ENCODE data around the gene HCFC1R1. TPM values are rescaled to one million over a fixed set of nuclear protein-coding genes. Genes with fewer than 3 reads are reported as not detected.

HCFC1R1 gene
- total and polyA plus RNA-seq, 2 experiments from 2014 or later: 35.7 to 158 TPM

DNA sequence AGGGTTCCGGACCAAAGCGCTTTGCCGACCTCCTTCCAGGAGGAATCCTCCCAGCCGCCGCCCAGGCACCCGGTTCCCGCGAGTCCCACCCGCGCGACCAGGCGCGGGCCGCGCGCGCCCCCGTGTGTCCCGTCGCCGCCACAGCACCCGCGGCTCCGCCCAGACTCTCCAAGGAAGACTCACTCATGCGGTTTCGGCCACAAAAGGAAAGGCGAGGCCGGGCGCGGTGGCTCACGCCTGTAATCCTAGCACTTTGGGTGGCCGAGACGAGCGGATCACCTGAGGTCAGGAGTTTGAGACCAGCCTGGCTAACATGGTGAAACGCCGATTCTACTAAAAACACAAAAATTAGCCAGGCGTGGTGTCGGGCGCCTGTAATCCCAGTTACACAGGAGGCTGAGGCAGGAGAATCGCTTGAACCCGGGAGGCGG, 40.0 kb downstream of the HCFC1R1 start:
- 12% methylated on average over 42 of the region's 42 CpGs for WGBS (ENCODE audit: low lambda C conversion rate, missing lambda C conversion rate)

DNA sequence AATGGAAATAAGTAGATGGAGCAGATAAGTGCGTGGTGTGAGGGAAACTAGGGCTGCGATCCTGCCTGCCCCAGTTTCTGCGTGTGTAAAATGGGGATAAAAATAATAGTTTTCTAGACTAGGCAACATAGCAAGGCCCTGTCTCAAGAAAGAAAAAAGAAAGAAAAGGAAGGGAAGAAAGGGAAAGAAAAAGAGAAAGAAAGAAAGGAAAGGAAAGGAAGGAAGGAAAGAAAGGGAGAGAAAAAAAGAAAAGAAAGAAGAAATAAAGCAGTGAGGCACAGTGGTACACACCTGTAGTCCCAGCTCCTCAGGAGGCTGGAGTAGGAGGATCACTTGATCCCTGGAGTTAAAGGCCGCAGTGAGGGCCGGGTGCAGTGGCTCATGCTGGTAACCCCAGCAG, 41.3 kb downstream of the HCFC1R1 start:
- Histone ChIP-seq H3K79me2 (peaks cover 5% of the 10 kb centered on the region), H3K4me3 (no peak overlapping the region), H2AFZ (no peak overlapping the region), H3K9me2 (replicated peaks; ENCODE audit: insufficient read depth) (no peaks in the 10 kb centered on the region), H4K20me1 (ENCODE audit: insufficient read depth, poor library complexity, severe bottlenecking) (no peaks in the 10 kb centered on the region), H3K27ac (no peak overlapping the region), H3K4me1 (ENCODE audit: insufficient read depth) (peaks cover 9% of the 10 kb centered on the region), H3K27me3 (no peaks in the 10 kb centered on the region), H3K4me2 (no peak overlapping the region), H3K36me3 (replicated peaks; ENCODE audit: insufficient read depth, low read depth) (no peaks in the 10 kb centered on the region), H3K9me3 (ENCODE audit: low read depth) (no peaks in the 10 kb centered on the region)
- 75% methylated on average over 5 of the region's 5 CpGs for WGBS (ENCODE audit: low lambda C conversion rate, missing lambda C conversion rate)
- TF ChIP-seq EZH2 (IDR thresholded peaks at IDR 0.05; ENCODE audit: borderline replicate concordance): no peak
- no peak for TF ChIP-seq CTCF (IDR thresholded peaks at IDR 0.05; ENCODE audit: poor library complexity)
- no peak for TF ChIP-seq EZH2phosphoT487 (IDR thresholded peaks at IDR 0.05; ENCODE audit: low read depth, severe bottlenecking, unreplicated experiment)
- no peak for DNase-seq (ENCODE audit: low spot score)

More for the DNA sequence above, 40.0 kb downstream of the HCFC1R1 start:
- Histone ChIP-seq H3K4me1 (ENCODE audit: insufficient read depth) (peaks cover 15% of the 10 kb centered on the region), H4K20me1 (ENCODE audit: insufficient read depth, poor library complexity, severe bottlenecking) (no peaks in the 10 kb centered on the region), H2AFZ (peak overlapping the region; percentile 46), H3K27me3 (no peaks in the 10 kb centered on the region), H3K36me3 (replicated peaks; ENCODE audit: insufficient read depth, low read depth) (no peaks in the 10 kb centered on the region), H3K4me3 (no peak overlapping the region), H3K9me3 (ENCODE audit: low read depth) (no peaks in the 10 kb centered on the region), H3K79me2 (peaks cover 5% of the 10 kb centered on the region), H3K9me2 (replicated peaks; ENCODE audit: insufficient read depth) (no peaks in the 10 kb centered on the region), H3K27ac (no peak overlapping the region), H3K4me2 (peak overlapping the region; percentile 82)
- no peak for TF ChIP-seq EZH2 (IDR thresholded peaks at IDR 0.05; ENCODE audit: borderline replicate concordance)
- TF ChIP-seq CTCF (IDR thresholded peaks at IDR 0.05; ENCODE audit: poor library complexity): peak; percentile 86
- peak; percentile 86 for DNase-seq (ENCODE audit: low spot score)

DNA sequence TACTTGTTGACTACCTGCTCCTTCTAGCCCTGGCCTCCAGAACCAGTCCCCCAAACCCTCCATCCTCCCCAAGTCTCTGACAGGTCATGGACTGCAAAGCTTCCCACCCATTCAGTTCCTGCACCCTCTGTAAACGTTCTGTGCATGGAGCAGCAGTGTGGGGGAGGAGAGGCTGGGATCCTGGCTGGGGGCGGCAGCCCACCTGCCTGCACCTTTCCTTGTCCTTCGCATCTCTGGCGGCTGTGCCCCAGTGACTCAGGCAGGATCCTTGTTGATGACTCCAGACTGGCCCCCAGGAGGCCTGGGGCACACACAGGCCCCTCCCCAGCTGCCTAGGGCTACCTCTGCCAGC, 41.9 kb downstream of the HCFC1R1 start:
- no peak overlapping the region for H2AFZ ChIP-seq
- peaks cover 9% of the 10 kb centered on the region for H3K4me1 ChIP-seq (ENCODE audit: insufficient read depth)
- no peaks in the 10 kb centered on the region for H3K9me2 ChIP-seq (replicated peaks; ENCODE audit: insufficient read depth)
- no peaks in the 10 kb centered on the region for H3K36me3 ChIP-seq (replicated peaks; ENCODE audit: insufficient read depth, low read depth)
- H4K20me1 ChIP-seq (ENCODE audit: insufficient read depth, poor library complexity, severe bottlenecking): no peaks in the 10 kb centered on the region
- 48% methylated on average over 4 of the region's 4 CpGs for WGBS (ENCODE audit: low lambda C conversion rate, missing lambda C conversion rate)
- H3K4me2 ChIP-seq: no peak overlapping the region
- H3K79me2 ChIP-seq: peaks cover 5% of the 10 kb centered on the region
- no peak overlapping the region for H3K4me3 ChIP-seq
- H3K27ac ChIP-seq: peak overlapping the region; percentile 93
- DNase-seq (ENCODE audit: low spot score): no peak
- H3K27me3 ChIP-seq: no peaks in the 10 kb centered on the region
- H3K9me3 ChIP-seq (ENCODE audit: low read depth): no peaks in the 10 kb centered on the region
- TF ChIP-seq EZH2 (IDR thresholded peaks at IDR 0.05; ENCODE audit: borderline replicate concordance) (no peak), EZH2phosphoT487 (IDR thresholded peaks at IDR 0.05; ENCODE audit: low read depth, severe bottlenecking, unreplicated experiment) (no peak), CTCF (IDR thresholded peaks at IDR 0.05; ENCODE audit: poor library complexity) (no peak)

Measured in hepatocyte (in vitro differentiated cells).